Measurements from ENCODE around the gene SNX32.

DNA sequence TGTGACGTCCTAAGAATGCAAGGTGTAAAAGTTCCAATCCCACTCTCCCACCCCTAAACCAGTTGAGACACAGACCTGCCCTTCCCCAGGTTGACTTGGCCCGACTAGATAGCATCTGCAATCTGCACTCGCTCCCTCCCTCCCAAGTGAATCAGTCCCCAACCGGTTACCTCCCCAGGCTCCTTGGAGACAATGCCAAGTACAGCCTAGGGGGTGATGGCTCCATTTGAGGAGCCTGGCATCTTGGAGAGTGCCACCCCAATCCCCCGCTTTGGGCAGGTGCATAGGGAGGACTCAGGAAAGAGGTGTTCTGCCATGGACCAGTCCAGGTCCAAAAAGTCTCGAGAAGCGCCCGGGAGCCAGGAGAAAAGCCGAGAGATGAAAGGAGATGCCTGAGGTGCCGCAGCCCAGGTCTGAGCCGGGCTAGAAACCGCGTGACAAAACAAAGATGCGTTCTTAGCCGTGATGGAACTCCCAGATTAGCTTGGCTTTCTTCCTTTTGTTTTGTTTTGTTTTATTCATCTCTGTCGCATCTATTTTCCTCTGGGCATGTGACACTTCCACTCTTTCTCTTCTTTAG, 18.7 kb upstream of the SNX32 start:
- TF ChIP-seq, protein P1, sequence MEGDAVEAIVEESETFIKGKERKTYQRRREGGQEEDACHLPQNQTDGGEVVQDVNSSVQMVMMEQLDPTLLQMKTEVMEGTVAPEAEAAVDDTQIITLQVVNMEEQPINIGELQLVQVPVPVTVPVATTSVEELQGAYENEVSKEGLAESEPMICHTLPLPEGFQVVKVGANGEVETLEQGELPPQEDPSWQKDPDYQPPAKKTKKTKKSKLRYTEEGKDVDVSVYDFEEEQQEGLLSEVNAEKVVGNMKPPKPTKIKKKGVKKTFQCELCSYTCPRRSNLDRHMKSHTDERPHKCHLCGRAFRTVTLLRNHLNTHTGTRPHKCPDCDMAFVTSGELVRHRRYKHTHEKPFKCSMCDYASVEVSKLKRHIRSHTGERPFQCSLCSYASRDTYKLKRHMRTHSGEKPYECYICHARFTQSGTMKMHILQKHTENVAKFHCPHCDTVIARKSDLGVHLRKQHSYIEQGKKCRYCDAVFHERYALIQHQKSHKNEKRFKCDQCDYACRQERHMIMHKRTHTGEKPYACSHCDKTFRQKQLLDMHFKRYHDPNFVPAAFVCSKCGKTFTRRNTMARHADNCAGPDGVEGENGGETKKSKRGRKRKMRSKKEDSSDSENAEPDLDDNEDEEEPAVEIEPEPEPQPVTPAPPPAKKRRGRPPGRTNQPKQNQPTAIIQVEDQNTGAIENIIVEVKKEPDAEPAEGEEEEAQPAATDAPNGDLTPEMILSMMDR (conservative IDR thresholded peaks at IDR 0.05; ENCODE audit: low read length) = no peak
- no peak for TF ChIP-seq EZH2phosphoT487 (IDR thresholded peaks at IDR 0.05; ENCODE audit: borderline replicate concordance)
